Panc1 (cell line): ENCODE results near the gene EHD2. TPM values are rescaled to one million over a fixed set of nuclear protein-coding genes. Genes with fewer than 3 reads are reported as not detected.
"Not testable (repeated sequence)": the region's sequence is repeated elsewhere in the genome, so short reads cannot be mapped to it uniquely, and the experiment has no call there.

Experiments
- ATAC-seq: fragments of 200-7000 bp; cut with Tn5 transposase; 2 replicates; pipeline ENCODE4 v1.9.1; 2020; ENCODE audit warnings: mild to moderate bottlenecking, moderate library complexity
- BruUV-seq: library from RNA; stranded (reverse); fragments of 400-500 nt; replicated peaks from 2 replicates; lab custom pipeline; 2021; lab: Mats Ljungman, UMichigan
- CTCF ChIA-PET: fragments of 300-600 bp; sonication (Branson Sonifier 250); formaldehyde crosslinking; loops from one replicate; lab custom pipeline; 2022; ENCODE audit warnings: antibody characterized with exemption; lab: Charles Lee
- POLR2A ChIA-PET: fragments of 300-600 bp; sonication (Branson Sonifier 250); formaldehyde crosslinking; loops from one replicate; lab custom pipeline; 2022; ENCODE audit warnings: antibody characterized with exemption; lab: Charles Lee
- DNase-seq: peaks from one replicate; pipeline ENCODE4 v3.0.0-alpha.2; 2010; ENCODE audit warnings: low read depth, low spot score
- H3K27ac ChIP-seq: 2 replicates; pipeline ENCODE4 v1.5.1; 2011; ENCODE audit warnings: mild to moderate bottlenecking, low read length, inconsistent platforms
- H3K27me3 ChIP-seq: fragments of 200-500 bp; sonication (Bioruptor generic); 2 replicates; pipeline ENCODE4 v1.6.0; 2014; ENCODE audit warnings: low read length, inconsistent platforms; ENCODE audit not compliant: control insufficient read depth, insufficient read depth
- H3K36me3 ChIP-seq: fragments of 200-500 bp; sonication (Bioruptor generic); 2 replicates; pipeline ENCODE4 v1.5.1; 2014; ENCODE audit warnings: inconsistent platforms, mild to moderate bottlenecking, low read length, moderate library complexity; ENCODE audit not compliant: control insufficient read depth, insufficient read depth
- H3K4me1 ChIP-seq: 2 replicates; pipeline ENCODE4 v1.5.1; 2011; ENCODE audit warnings: inconsistent platforms, mild to moderate bottlenecking, low read length, moderate library complexity; ENCODE audit not compliant: control insufficient read depth, insufficient read depth
- H3K4me3 ChIP-seq, 2 experiments: 2 replicates each; pipeline ENCODE4 v1.5.1; 2011 to 2012; ENCODE audit warnings: low read depth in 2 of 2, low read length in 2 of 2, mild to moderate bottlenecking in 2 of 2, inconsistent platforms in 1 of 2, moderate library complexity in 1 of 2
- H3K9me3 ChIP-seq: fragments of 200-500 bp; sonication (Bioruptor generic); 2 replicates; pipeline ENCODE4 v1.5.1; 2014; ENCODE audit warnings: low read depth, mild to moderate bottlenecking, inconsistent platforms, low read length, moderate library complexity; ENCODE audit not compliant: control insufficient read depth, insufficient read depth
- CTCF ChIP-seq: fragments of 450-650 bp; IDR thresholded peaks from 2 replicates; pipeline ENCODE4 v1.5.1; 2017; ENCODE audit warnings: mild to moderate bottlenecking
- POLR2AphosphoS5 ChIP-seq: IDR thresholded peaks from 2 replicates; pipeline ENCODE4 v1.6.1; 2012; ENCODE audit warnings: mild to moderate bottlenecking, low read depth, low read length, moderate library complexity
- REST ChIP-seq, 2 experiments: IDR thresholded peaks; 2 replicates each; pipeline ENCODE4 v1.6.1; 2011 to 2012; ENCODE audit warnings: low read depth in 2 of 2, control low read depth in 1 of 2, low read length in 1 of 2, mild to moderate bottlenecking in 1 of 2, moderate library complexity in 1 of 2; ENCODE audit not compliant: insufficient read depth in 1 of 2
- SIN3A ChIP-seq: IDR thresholded peaks from 2 replicates; pipeline ENCODE4 v1.6.1; 2012; ENCODE audit warnings: low read depth, mild to moderate bottlenecking, low read length, moderate library complexity, borderline replicate concordance; ENCODE audit not compliant: insufficient read depth
- TCF7L2 ChIP-seq: IDR thresholded peaks from 2 replicates; pipeline ENCODE4 v1.6.1; 2011; ENCODE audit warnings: mild to moderate bottlenecking, low read depth, low read length, inconsistent platforms
- in situ Hi-C: cut with HindIII; loops from 2 replicates; pipeline ENCODE4 v1.10.0; 2016; ENCODE audit warnings: low sequenced_read_pairs, low pct_unique_long_range_greater_than_20kb
- intact Hi-C: fragments of 100-400 bp; cut with micrococcal nuclease; formaldehyde crosslinking; loops from one replicate; pipeline ENCODE4 v1.10.0; 2022; ENCODE audit not compliant: unreplicated experiment
- total RNA-seq: library from RNA; stranded (reverse); gene quantifications from one replicate; pipeline ENCODE4 v1.2.1, GENCODE V29; 2021; ENCODE audit not compliant: unreplicated experiment

EHD2 gene
- total RNA-seq, 1 experiment from 2014 or later, result 41.8 TPM

GRCh38 chr19:47781590-47782262, 68.5 kb downstream of the EHD2 start:
- TF ChIP-seq SIN3A (no peak), CTCF (no peak), POLR2AphosphoS5 (no peak), TCF7L2 (no peak), REST (IDR thresholded peaks at IDR 0.05; ENCODE audit: insufficient read depth in 1 of 2, low read depth in 2 of 2, low read length in 1 of 2) (no peak)
- BruUV-seq, result no TSS peak
- no peak overlapping the region for H3K27ac ChIP-seq
- in situ Hi-C loops (no loop called here), intact Hi-C loops (no loop called here)
- H3K36me3 ChIP-seq, result peaks cover 5% of the 10 kb centered on the region; the same call in 1 of the 2 replicates
- H3K27me3 ChIP-seq, result no peaks in the 10 kb centered on the region
- CTCF ChIA-PET, result no interaction called here
- ATAC-seq (no peak), DNase-seq (no peak)
- POLR2A ChIA-PET, result no interaction called here
- H3K9me3 ChIP-seq, result no peaks in the 10 kb centered on the region
- H3K4me1 ChIP-seq, result no peaks in the 10 kb centered on the region
- no peak overlapping the region for H3K4me3 ChIP-seq

GRCh38 chr19:47786566-47786965, 73.3 kb downstream of the EHD2 start:
- ChIA-PET CTCF (interaction anchor here (0.5 to 0.6 kb wide), 2 partner anchors 23 to 353 kb away, joined by 4 read pairs; no protein-coding TSS in a partner anchor), POLR2A (no interaction called here)
- no TSS peak for BruUV-seq
- intact Hi-C loops (no loop called here), in situ Hi-C loops (no loop called here)
- Histone ChIP-seq H3K27ac (no peak overlapping the region), H3K36me3 (no peaks in the 10 kb centered on the region), H3K4me1 (no peaks in the 10 kb centered on the region), H3K9me3 (no peaks in the 10 kb centered on the region), H3K27me3 (no peaks in the 10 kb centered on the region), H3K4me3 (no peak overlapping the region)
- no peak for ATAC-seq
- no peak for DNase-seq
- no peak for TF ChIP-seq SIN3A
- TF ChIP-seq CTCF, result no peak
- no peak for TF ChIP-seq REST (IDR thresholded peaks at IDR 0.05; ENCODE audit: insufficient read depth in 1 of 2, low read depth in 2 of 2, low read length in 1 of 2)
- TF ChIP-seq POLR2AphosphoS5, result no peak

GRCh38 chr19:47787307-47787706, 74.1 kb downstream of the EHD2 start:
- CTCF ChIA-PET, result interaction anchor here (0.6 kb wide), 1 partner anchor 354 kb away, joined by 4 read pairs; no protein-coding TSS in a partner anchor
- intact Hi-C loops, H3K27ac ChIP-seq, DNase-seq, H3K36me3 ChIP-seq, H3K27me3 ChIP-seq, POLR2A ChIA-PET, BruUV-seq, H3K9me3 ChIP-seq, ATAC-seq, H3K4me1 ChIP-seq, in situ Hi-C loops, H3K4me3 ChIP-seq: not testable (repeated sequence)
